Measurements from ENCODE around the gene TCF7L1.
"Not testable (repeated sequence)": the region's sequence is repeated elsewhere in the genome, so short reads cannot be mapped to it uniquely, and the experiment has no call there.

Gene TCF7L1

GRCh38 chr2:85145116-85145820 lies 12.1 kb downstream of the TCF7L1 start:
- no peak for DNase-seq (ENCODE audit: low spot score)
- TF ChIP-seq, protein P1, sequence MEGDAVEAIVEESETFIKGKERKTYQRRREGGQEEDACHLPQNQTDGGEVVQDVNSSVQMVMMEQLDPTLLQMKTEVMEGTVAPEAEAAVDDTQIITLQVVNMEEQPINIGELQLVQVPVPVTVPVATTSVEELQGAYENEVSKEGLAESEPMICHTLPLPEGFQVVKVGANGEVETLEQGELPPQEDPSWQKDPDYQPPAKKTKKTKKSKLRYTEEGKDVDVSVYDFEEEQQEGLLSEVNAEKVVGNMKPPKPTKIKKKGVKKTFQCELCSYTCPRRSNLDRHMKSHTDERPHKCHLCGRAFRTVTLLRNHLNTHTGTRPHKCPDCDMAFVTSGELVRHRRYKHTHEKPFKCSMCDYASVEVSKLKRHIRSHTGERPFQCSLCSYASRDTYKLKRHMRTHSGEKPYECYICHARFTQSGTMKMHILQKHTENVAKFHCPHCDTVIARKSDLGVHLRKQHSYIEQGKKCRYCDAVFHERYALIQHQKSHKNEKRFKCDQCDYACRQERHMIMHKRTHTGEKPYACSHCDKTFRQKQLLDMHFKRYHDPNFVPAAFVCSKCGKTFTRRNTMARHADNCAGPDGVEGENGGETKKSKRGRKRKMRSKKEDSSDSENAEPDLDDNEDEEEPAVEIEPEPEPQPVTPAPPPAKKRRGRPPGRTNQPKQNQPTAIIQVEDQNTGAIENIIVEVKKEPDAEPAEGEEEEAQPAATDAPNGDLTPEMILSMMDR (IDR thresholded peaks at IDR 0.05; ENCODE audit: extremely low read depth, missing control alignments), result no peak

DNA sequence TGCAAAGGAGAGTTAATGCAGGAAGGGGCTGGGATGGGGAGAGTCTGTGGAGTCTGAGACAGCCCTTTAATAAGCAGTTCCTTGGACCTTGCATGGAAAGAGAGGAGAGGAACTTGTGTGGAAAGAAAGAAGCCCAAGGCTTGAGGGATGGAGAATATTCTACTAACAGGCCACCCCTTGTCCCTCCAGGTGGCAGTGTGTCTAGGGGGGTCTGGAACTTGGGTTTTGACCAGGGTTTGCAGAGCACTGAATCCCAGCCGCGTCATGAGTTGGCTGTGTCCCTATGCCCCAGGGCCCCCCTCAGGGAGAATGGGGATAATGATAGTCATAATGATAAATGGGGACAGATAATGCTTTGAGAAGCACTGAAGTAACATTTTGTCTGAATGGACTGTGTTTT lies 15.0 kb downstream of the TCF7L1 start:
- TF ChIP-seq, protein P1 (IDR thresholded peaks at IDR 0.05; ENCODE audit: extremely low read depth, missing control alignments), result no peak
- DNase-seq (ENCODE audit: low spot score), result no peak

GRCh38 chr2:85151026-85151425 lies 17.8 kb downstream of the TCF7L1 start:
- DNase-seq (ENCODE audit: low spot score), result no peak
- TF ChIP-seq, protein P1 (IDR thresholded peaks at IDR 0.05; ENCODE audit: extremely low read depth, missing control alignments), result no peak

DNA sequence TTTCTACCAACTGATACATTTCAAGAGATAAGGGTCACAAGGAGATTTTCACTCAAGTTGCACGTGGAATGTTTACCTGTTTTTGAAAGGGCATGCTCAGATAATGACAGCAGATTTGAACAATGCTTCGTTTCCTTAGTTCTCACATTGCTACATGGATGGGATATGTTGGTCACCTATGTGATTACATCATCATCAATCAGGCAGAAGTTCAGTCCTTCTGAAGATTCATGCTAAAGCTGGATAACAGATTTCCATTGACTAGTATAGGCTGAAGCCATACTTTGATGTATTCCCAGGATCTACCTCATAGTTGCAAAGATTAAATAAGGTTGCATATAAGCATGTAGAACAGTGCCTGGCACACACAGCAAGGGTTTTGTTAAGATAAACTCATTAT lies 19.7 kb downstream of the TCF7L1 start:
- no peak for DNase-seq (ENCODE audit: low spot score)
- TF ChIP-seq, protein P1 (IDR thresholded peaks at IDR 0.05; ENCODE audit: extremely low read depth, missing control alignments), result no peak

- no peak for DNase-seq (ENCODE audit: low spot score)
These were observed 21.0 kb downstream of the TCF7L1 start for GRCh38 chr2:85154048-85154753.

GRCh38 chr2:85155082-85155481 lies 21.9 kb downstream of the TCF7L1 start:
- DNase-seq (ENCODE audit: low spot score), result not testable (repeated sequence)

More at GRCh38 chr2:85154048-85154753, 21.0 kb downstream of the TCF7L1 start:
- TF ChIP-seq, protein P1 (IDR thresholded peaks at IDR 0.05; ENCODE audit: extremely low read depth, missing control alignments), result no peak

DNA sequence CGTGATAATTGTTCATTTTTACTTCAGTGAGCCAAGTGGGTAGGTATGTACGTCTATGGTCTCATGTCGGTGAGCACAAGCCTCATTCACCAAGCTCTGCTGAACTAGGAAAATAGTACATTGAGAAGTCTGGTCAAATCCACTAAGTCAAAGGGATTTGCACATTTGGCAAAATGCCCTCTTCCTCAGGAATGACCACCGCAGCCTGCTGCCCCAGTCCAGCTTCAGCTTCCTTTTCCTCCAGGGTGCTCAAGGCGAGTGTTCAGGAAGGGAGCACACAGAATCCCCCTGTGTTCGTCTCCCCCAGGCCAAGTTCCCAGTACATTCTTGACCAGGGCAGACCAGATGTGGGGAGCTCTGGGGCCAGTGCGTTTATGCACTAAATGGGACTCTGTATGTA lies 23.0 kb downstream of the TCF7L1 start:
- TF ChIP-seq, protein P1 (IDR thresholded peaks at IDR 0.05; ENCODE audit: extremely low read depth, missing control alignments), result no peak
- no peak for DNase-seq (ENCODE audit: low spot score)
